GM12892 (cell line): ENCODE results near the gene RAB37. TPM values are rescaled to one million over a fixed set of nuclear protein-coding genes. Genes with fewer than 3 reads are reported as not detected.

Experiments
- DNase-seq: peaks from one replicate; pipeline ENCODE4 v3.0.0; 2011; ENCODE audit not compliant: insufficient read length
- FAIRE-seq: peaks from 2 replicates; lab custom pipeline; 2011; peaks lifted over from hg19 to GRCh38; lab: Jason Lieb, UNC
- POLR2A ChIP-seq: IDR thresholded peaks from 2 replicates; pipeline ENCODE4 v1.6.1; 2011; ENCODE audit warnings: low read depth, low read length, control low read depth
- POLR2AphosphoS5 ChIP-seq: IDR thresholded peaks from 2 replicates; pipeline ENCODE4 v1.6.1; 2011; ENCODE audit warnings: low read depth, low read length, control low read depth
- TAF1 ChIP-seq: IDR thresholded peaks from 2 replicates; pipeline ENCODE4 v1.6.1; 2011; ENCODE audit warnings: low read depth, mild to moderate bottlenecking, control low read depth, low read length, borderline replicate concordance
- polyA plus RNA-seq: library from polyadenylated mRNA; unstranded; fragments of >200 nt; gene quantifications from one replicate; pipeline ENCODE4 v1.2.1, GENCODE V29; 2012; ENCODE audit warnings: missing spikeins, inconsistent platforms; ENCODE audit not compliant: missing spikeins

Gene RAB37
- polyA plus RNA-seq, result 10.3 TPM

DNA sequence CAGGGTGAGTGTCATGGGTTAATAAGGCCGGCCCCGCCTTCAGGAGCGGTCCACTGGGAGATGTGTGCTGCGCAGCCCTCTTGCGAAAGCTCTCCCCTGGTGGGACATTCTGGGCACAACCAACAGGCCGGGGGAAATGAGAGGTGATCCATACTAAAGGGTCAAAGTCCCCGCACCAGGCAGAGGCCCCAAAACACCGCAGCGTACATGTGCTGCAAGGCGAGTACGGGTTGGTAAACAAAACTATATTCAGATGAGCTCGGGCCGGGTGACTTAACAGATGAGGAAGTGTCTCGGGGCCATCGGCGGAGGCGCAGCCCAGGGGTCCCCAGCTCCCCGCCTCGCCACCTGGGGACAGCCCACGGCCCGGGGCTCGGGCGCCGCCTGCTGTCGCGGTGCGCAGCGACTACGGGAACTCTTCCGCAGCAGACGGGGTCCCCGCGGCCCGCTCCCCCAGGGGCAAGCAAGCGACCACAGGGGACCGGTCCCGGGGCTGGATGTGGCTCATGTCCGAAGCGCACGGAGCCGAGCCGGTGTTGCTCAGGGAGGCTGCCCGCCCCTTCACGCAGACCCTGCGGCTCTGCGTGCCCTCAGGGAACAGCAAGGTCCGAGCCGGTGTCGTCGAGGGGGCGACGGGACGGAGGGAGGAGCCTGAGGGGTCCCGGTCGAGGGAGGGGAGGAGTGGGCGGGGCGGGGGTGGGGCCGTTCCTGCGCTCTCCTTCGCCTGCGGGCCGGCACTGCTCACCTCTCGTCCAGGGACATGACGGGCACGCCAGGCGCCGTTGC lies at the start of gene RAB37:
Gene RAB37 (plus strand): TSS at position 744 of the 786 bp plus-strand sequence. CDS start 17 bp downstream, at position 761.
- FAIRE-seq (peak; percentile 69), DNase-seq (peak; percentile 53)
- TF ChIP-seq TAF1 (no peak), POLR2AphosphoS5 (no peak), POLR2A (no peak)

- TF ChIP-seq POLR2A, result no peak
- TF ChIP-seq POLR2AphosphoS5, result no peak
- TF ChIP-seq TAF1, result no peak
- DNase-seq, result no peak
- no peak for FAIRE-seq
Measured at GRCh38 chr17:74687886-74688285, 49.2 kb upstream of the RAB37 start.

DNA sequence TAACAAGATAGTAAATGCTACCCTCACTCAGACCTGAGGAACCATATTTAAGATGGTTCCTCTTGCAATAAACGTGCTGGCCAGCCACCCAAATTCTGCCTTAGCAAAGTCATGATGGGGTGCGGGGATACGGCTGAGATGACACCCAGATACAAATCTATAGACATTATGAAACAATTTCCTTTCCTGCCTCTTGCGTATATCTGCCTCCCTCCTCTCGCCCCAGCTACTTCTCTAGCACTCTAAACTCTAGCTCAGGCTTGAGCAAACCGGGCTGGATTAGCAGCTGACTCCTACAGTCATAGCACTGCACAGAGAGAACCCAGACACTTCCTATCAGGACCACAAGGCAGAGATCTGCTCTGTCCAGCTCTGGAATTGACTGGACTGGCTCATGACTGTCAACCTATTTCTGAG lies 46.6 kb upstream of the RAB37 start:
- no peak for DNase-seq
- peak; percentile 76 for FAIRE-seq
- TF ChIP-seq POLR2AphosphoS5 (no peak), POLR2A (no peak), TAF1 (no peak)

DNA sequence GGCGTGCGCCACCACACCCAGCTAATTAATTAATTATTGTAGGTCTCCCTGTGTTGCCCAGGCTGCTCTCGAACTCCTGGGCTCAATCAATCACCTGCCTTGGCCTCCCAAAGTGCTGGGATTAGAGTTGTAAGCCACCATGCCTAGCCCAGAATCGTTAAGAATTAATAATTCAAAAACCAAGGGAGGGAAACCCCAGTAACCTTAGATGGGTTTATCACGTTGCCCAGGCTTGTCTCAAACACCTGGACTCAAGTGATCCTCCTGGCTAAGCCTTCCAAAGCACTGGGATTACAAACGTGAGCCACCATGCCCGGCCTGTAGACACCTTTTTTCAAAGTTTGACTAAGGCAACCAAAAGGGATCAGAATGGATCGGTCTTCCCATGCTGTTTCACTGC lies 45.9 kb upstream of the RAB37 start:
- DNase-seq (no peak), FAIRE-seq (no peak)
- no peak for TF ChIP-seq TAF1

DNA sequence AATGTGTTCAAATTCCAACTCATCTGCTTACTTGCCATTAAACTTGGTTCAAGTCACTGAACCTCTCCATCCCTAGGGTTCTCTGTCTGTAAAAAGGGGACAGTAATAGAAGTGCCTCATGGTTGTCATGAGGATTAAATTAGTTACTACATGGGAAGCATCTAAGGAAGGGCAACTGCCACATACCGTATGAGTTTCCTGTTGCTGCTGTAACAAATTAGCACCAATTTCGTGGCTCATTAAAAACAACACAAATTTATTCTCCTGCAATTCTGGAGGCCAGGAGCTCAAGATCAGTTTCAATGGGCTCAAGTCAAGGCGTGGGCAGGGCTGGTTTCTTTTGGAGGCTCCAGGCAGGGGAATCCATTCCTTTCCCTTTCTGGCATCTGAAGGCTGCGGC lies 43.0 kb upstream of the RAB37 start:
- FAIRE-seq (no peak), DNase-seq (no peak)
- TF ChIP-seq POLR2A (no peak), TAF1 (no peak), POLR2AphosphoS5 (no peak)

- FAIRE-seq (no peak), DNase-seq (no peak)
- no peak for TF ChIP-seq POLR2AphosphoS5
- TF ChIP-seq POLR2A, result no peak
- TF ChIP-seq TAF1, result no peak
Measured at GRCh38 chr17:74695629-74696028, 41.4 kb upstream of the RAB37 start.

- TF ChIP-seq POLR2AphosphoS5 (no peak), TAF1 (no peak), POLR2A (no peak)
- DNase-seq (no peak), FAIRE-seq (peak; percentile 27)
Measured at GRCh38 chr17:74697515-74697914, 39.5 kb upstream of the RAB37 start.

DNA sequence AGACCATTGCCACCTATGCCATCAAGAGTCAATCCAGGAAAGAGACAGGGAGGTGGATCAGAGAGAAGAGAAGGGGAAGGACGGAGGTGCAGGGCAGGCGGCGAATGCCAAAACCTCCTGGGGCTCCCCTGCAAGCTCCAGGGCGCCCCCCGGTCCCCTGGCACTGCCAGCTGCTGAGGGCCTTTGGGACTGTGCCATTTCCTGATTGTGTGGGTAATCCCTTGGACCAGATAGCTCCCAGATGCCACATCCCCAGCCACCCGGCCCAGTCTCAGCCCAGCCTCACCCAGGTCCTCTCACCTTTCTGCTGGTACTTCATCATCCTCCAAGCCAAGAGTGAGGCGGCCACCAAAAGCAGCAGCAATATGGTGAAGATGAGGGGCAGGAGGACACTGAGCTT lies 39.0 kb upstream of the RAB37 start:
- DNase-seq (no peak), FAIRE-seq (no peak)
- TF ChIP-seq POLR2AphosphoS5 (no peak), TAF1 (no peak), POLR2A (no peak)

- TF ChIP-seq POLR2A (no peak), TAF1 (no peak), POLR2AphosphoS5 (no peak)
- no peak for DNase-seq
- no peak for FAIRE-seq
Measured at GRCh38 chr17:74699236-74699635, 37.8 kb upstream of the RAB37 start.

GRCh38 chr17:74702116-74702871 lies 34.8 kb upstream of the RAB37 start:
- no peak for DNase-seq
- FAIRE-seq, result no peak
- TF ChIP-seq POLR2AphosphoS5 (no peak), POLR2A (no peak), TAF1 (no peak)

DNA sequence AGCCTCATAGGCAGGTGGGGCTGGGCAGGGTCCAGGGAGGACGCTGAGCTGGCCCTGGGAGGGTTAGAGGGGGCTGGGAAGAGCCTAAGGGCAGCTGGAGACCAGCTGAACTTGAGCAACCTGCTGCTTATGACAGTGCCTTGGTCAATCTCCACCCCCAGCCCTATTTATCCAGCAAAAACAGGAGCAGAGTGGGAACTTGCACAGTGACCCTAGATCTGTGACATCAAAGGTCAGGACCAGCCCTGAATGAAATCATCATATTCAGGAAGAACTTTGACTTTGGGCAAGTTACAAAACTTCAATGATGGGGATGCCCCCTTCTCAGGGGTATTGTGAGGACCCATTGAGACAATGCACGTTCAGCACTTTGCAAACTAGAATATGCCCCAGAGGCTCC lies 33.7 kb upstream of the RAB37 start:
- FAIRE-seq, result no peak
- TF ChIP-seq POLR2AphosphoS5, result no peak
- TF ChIP-seq POLR2A, result no peak
- TF ChIP-seq TAF1, result no peak

GRCh38 chr17:74704544-74704943 lies 32.5 kb upstream of the RAB37 start:
- no peak for DNase-seq
- no peak for FAIRE-seq
- TF ChIP-seq POLR2A (no peak), POLR2AphosphoS5 (no peak), TAF1 (no peak)

More for the DNA sequence above, 33.7 kb upstream of the RAB37 start:
- no peak for DNase-seq

DNA sequence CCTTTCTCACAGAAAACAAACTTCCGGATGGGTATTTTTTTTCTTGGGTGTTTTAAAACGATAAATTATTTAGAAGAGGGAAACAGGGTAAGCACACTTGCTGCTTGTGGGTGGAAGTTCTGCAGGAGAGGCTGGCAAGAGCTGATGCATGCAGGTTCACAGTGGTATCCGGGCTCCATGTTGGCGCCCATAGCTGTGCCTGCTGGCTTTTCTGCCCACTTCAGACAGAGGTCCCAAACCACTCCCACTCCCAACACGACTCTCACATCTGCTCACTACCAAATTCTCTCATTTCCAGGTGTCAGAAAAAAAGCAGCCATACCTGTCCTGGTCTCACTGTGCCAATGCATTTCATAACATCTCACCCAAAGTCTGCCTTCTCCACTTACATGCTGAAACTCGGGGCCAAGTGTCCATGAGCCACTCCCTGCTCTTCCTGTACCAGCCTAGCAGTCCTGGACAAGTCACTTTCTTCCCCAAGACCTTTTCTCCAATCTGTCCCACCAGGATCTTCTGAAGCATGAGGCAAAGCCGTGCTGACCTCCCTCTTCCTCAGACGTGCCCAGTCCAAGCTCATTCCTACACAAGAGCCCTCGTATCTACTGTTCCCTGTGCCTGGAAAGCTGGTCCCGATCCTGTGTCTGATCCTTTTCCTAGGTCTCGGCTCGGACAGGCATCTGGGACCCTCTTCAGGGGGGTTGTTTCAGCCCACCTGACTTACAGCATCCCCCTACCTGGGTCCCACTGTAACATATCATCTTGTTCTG lies 25.8 kb upstream of the RAB37 start:
- no peak for TF ChIP-seq POLR2AphosphoS5
- no peak for TF ChIP-seq POLR2A
- no peak for TF ChIP-seq TAF1
- FAIRE-seq, result no peak

GRCh38 chr17:74712301-74712700 lies 24.8 kb upstream of the RAB37 start:
- FAIRE-seq (no peak), DNase-seq (no peak)
- no peak for TF ChIP-seq POLR2A
- TF ChIP-seq TAF1, result no peak
- no peak for TF ChIP-seq POLR2AphosphoS5

More for the DNA sequence above, 25.8 kb upstream of the RAB37 start:
- DNase-seq, result no peak
